CD4-positive, alpha-beta T cell treated with Interleukin-1 beta for 1 hour (primary cell): ENCODE measurements around the gene MEGF11.

Source experiments
- DNase-seq, 2 donors: peaks; one replicate each; pipeline ENCODE4 v3.0.0-alpha.2; 2020 to 2022

MEGF11 gene

GRCh38 chr15:65962187-65962586, 291.4 kb downstream of the MEGF11 start:
- no peak for DNase-seq

GRCh38 chr15:65960586-65960985, 293.0 kb downstream of the MEGF11 start:
- DNase-seq = no peak

GRCh38 chr15:65958835-65959234, 294.7 kb downstream of the MEGF11 start:
- DNase-seq = no peak

- no peak for DNase-seq
Measured at GRCh38 chr15:65957451-65957850, 296.1 kb downstream of the MEGF11 start.

GRCh38 chr15:65956899-65957298, 296.7 kb downstream of the MEGF11 start:
- no peak for DNase-seq

- DNase-seq = no peak
Measured at GRCh38 chr15:65956307-65956706, 297.2 kb downstream of the MEGF11 start.

GRCh38 chr15:65954289-65954741, 299.2 kb downstream of the MEGF11 start:
- DNase-seq = no peak

- DNase-seq = no peak
Measured at GRCh38 chr15:65953622-65954021, 299.9 kb downstream of the MEGF11 start.

- DNase-seq = no peak
Measured at GRCh38 chr15:65952391-65953053, 301.0 kb downstream of the MEGF11 start.

- DNase-seq = no peak
Measured at GRCh38 chr15:65951007-65951406, 302.5 kb downstream of the MEGF11 start.

GRCh38 chr15:65949491-65949890, 304.1 kb downstream of the MEGF11 start:
- DNase-seq = no peak

- no peak for DNase-seq
Measured at GRCh38 chr15:65949011-65949410, 304.5 kb downstream of the MEGF11 start.

GRCh38 chr15:65948383-65948782, 305.2 kb downstream of the MEGF11 start:
- DNase-seq = no peak

- DNase-seq = no peak
Measured at GRCh38 chr15:65947041-65947440, 306.5 kb downstream of the MEGF11 start.

- DNase-seq = no peak
Measured at GRCh38 chr15:65945616-65946015, 307.9 kb downstream of the MEGF11 start.

- DNase-seq = no peak
Measured at GRCh38 chr15:65944404-65944803, 309.1 kb downstream of the MEGF11 start.

GRCh38 chr15:65942436-65942835, 311.1 kb downstream of the MEGF11 start:
- no peak for DNase-seq

- no peak for DNase-seq
Measured at GRCh38 chr15:65940618-65940909, 313.0 kb downstream of the MEGF11 start.

GRCh38 chr15:65939901-65940617, 313.5 kb downstream of the MEGF11 start:
- no peak for DNase-seq

GRCh38 chr15:65938604-65939003, 314.9 kb downstream of the MEGF11 start:
- DNase-seq = no peak

- no peak for DNase-seq
Measured at GRCh38 chr15:65937476-65937875, 316.1 kb downstream of the MEGF11 start.

- no peak for DNase-seq
Measured at GRCh38 chr15:65937054-65937453, 316.5 kb downstream of the MEGF11 start.

GRCh38 chr15:65936282-65936681, 317.3 kb downstream of the MEGF11 start:
- no peak for DNase-seq

- DNase-seq = no peak
Measured at GRCh38 chr15:65935391-65935790, 318.2 kb downstream of the MEGF11 start.

- DNase-seq = no peak
Measured at GRCh38 chr15:65931221-65931620, 322.3 kb downstream of the MEGF11 start.
